Hepatocyte (in vitro differentiated cells): ENCODE measurements around the gene KBTBD13. TPM values are rescaled to one million over a fixed set of nuclear protein-coding genes. Genes with fewer than 3 reads are reported as not detected.

Source experiments
- DNase-seq: peaks from one replicate; pipeline ENCODE4 v3.0.0-alpha.2; 2016; ENCODE audit warnings: low spot score
- H2AFZ ChIP-seq: fragments of 200-600 bp; sonication (generic); 2 replicates; pipeline ENCODE4 v1.6.0; 2016; ENCODE audit warnings: antibody characterized with exemption, mild to moderate bottlenecking
- H3K27ac ChIP-seq: fragments of 200-600 bp; sonication (generic); 2 replicates; pipeline ENCODE4 v1.5.1; 2016; ENCODE audit warnings: mild to moderate bottlenecking
- H3K27me3 ChIP-seq: fragments of 200-600 bp; sonication (generic); 2 replicates; pipeline ENCODE4 v1.6.1; 2016
- H3K36me3 ChIP-seq: fragments of 200-600 bp; sonication (generic); replicated peaks from 2 replicates; pipeline ENCODE4 v1.5.1; 2016; ENCODE audit warnings: low read depth; ENCODE audit not compliant: insufficient read depth
- H3K4me1 ChIP-seq: fragments of 200-600 bp; sonication (generic); 2 replicates; pipeline ENCODE4 v1.5.1; 2016; ENCODE audit warnings: mild to moderate bottlenecking, moderate library complexity; ENCODE audit not compliant: insufficient read depth
- H3K4me2 ChIP-seq: fragments of 200-600 bp; sonication (generic); 2 replicates; pipeline ENCODE4 v1.6.0; 2016
- H3K4me3 ChIP-seq: fragments of 200-600 bp; sonication (generic); 2 replicates; pipeline ENCODE4 v1.5.1; 2016; ENCODE audit warnings: mild to moderate bottlenecking
- H3K79me2 ChIP-seq: fragments of 200-600 bp; sonication (generic); 2 replicates; pipeline ENCODE4 v1.6.0; 2017; ENCODE audit warnings: mild to moderate bottlenecking
- H3K9me2 ChIP-seq: fragments of 200-600 bp; sonication (generic); replicated peaks from 2 replicates; pipeline ENCODE4 v1.6.0; 2017; ENCODE audit warnings: mild to moderate bottlenecking; ENCODE audit not compliant: insufficient read depth
- H3K9me3 ChIP-seq: fragments of 200-600 bp; sonication (generic); 2 replicates; pipeline ENCODE4 v1.5.1; 2016; ENCODE audit warnings: low read depth, mild to moderate bottlenecking
- H4K20me1 ChIP-seq: fragments of 200-600 bp; sonication (generic); 2 replicates; pipeline ENCODE4 v1.6.0; 2016; ENCODE audit warnings: mild to moderate bottlenecking; ENCODE audit not compliant: insufficient read depth, poor library complexity, severe bottlenecking
- CTCF ChIP-seq: fragments of 200-600 bp; sonication (generic); IDR thresholded peaks from 2 replicates; pipeline ENCODE4 v1.5.1; 2016; ENCODE audit warnings: antibody characterized with exemption, mild to moderate bottlenecking; ENCODE audit not compliant: poor library complexity
- EZH2 ChIP-seq: fragments of 200-600 bp; sonication (generic); IDR thresholded peaks from 2 replicates; pipeline ENCODE4 v1.6.1; 2016; ENCODE audit warnings: antibody characterized with exemption, mild to moderate bottlenecking, borderline replicate concordance
- EZH2phosphoT487 ChIP-seq: fragments of 200-600 bp; sonication (generic); IDR thresholded peaks from one replicate; pipeline ENCODE4 v1.6.1; 2018; ENCODE audit warnings: antibody characterized with exemption, mild to moderate bottlenecking, low read depth, moderate library complexity; ENCODE audit not compliant: unreplicated experiment, severe bottlenecking
- WGBS: methylation state at CpG from one replicate; pipeline ENCODE4 v1.1.6; 2016; ENCODE audit warnings: low lambda C conversion rate; ENCODE audit errors: missing lambda C conversion rate; 5-methylcytosine and 5-hydroxymethylcytosine counted together
- polyA plus RNA-seq: library from polyadenylated mRNA; unstranded; fragments of >200 nt; fragmentation: Nextera tagmentation; extraction: Ambion mirVana; gene quantifications from 2 replicates; pipeline ENCODE4 v1.2.1, GENCODE V29; 2016
- total RNA-seq: library from RNA; depleted of rRNA; stranded (reverse); fragments of >200 nt; gene quantifications from 2 replicates; pipeline ENCODE4 v1.2.3, GENCODE V29; 2014

Gene KBTBD13
- total RNA-seq: not detected in 2 replicates
- polyA plus RNA-seq: 0.10 and 0.56 TPM in 2 replicates

GRCh38 chr15:65076486-65077290, at the start of gene KBTBD13:
Gene KBTBD13, plus strand, starts transcription at chr15:65076746. Its CDS starts 70 bp downstream, at chr15:65076816.
- H3K4me3 ChIP-seq: no peak within 1 kb of the TSS
- DNase-seq: no peak
- peaks cover 4% of the 10 kb centered on the region for H3K4me1 ChIP-seq
- H3K4me2 ChIP-seq: no peak within 1 kb of the TSS
- H3K27ac ChIP-seq: no peak within 1 kb of the TSS
- no peaks in the 10 kb centered on the region for H4K20me1 ChIP-seq
- H3K79me2 ChIP-seq: no peaks in the 10 kb centered on the region
- H2AFZ ChIP-seq: no peak within 1 kb of the TSS
- TF ChIP-seq EZH2phosphoT487 (no peak), EZH2 (no peak), CTCF (no peak)
- WGBS: 98% methylated on average over 55 of the region's 73 CpGs
- no peaks in the 10 kb centered on the region for H3K9me2 ChIP-seq
- H3K27me3 ChIP-seq: no peaks in the 10 kb centered on the region
- H3K36me3 ChIP-seq: no peaks in the 10 kb centered on the region
- H3K9me3 ChIP-seq: no peaks in the 10 kb centered on the region

GRCh38 chr15:65026756-65027155, 49.8 kb upstream of the KBTBD13 start:
- TF ChIP-seq EZH2phosphoT487 (no peak), EZH2 (no peak), CTCF (no peak)
- no peaks in the 10 kb centered on the region for H3K27me3 ChIP-seq
- H3K27ac ChIP-seq: no peak overlapping the region
- no peaks in the 10 kb centered on the region for H3K9me2 ChIP-seq
- no peak overlapping the region for H3K4me2 ChIP-seq
- H4K20me1 ChIP-seq: no peaks in the 10 kb centered on the region
- DNase-seq: no peak
- 93% methylated on average over 6 of the region's 6 CpGs for WGBS
- H3K4me1 ChIP-seq: peaks cover 9% of the 10 kb centered on the region
- no peak overlapping the region for H2AFZ ChIP-seq
- H3K79me2 ChIP-seq: peaks cover 24% of the 10 kb centered on the region
- no peaks in the 10 kb centered on the region for H3K36me3 ChIP-seq
- H3K4me3 ChIP-seq: no peak overlapping the region
- H3K9me3 ChIP-seq: no peaks in the 10 kb centered on the region

- Histone ChIP-seq H3K36me3 (no peaks in the 10 kb centered on the region), H3K9me3 (no peaks in the 10 kb centered on the region), H3K9me2 (no peaks in the 10 kb centered on the region), H3K4me1 (peaks cover 9% of the 10 kb centered on the region), H3K4me2 (peak overlapping the region; percentile 95), H4K20me1 (no peaks in the 10 kb centered on the region), H3K27me3 (no peaks in the 10 kb centered on the region), H3K27ac (no peak overlapping the region), H3K4me3 (no peak overlapping the region), H3K79me2 (peaks cover 24% of the 10 kb centered on the region), H2AFZ (no peak overlapping the region)
- 97% methylated on average over 1 of the region's 1 CpG for WGBS
- no peak for TF ChIP-seq EZH2
- TF ChIP-seq EZH2phosphoT487: no peak
- TF ChIP-seq CTCF: no peak
- DNase-seq: no peak
Measured at GRCh38 chr15:65027593-65027992, 49.0 kb upstream of the KBTBD13 start.
